GM12878 (cell line): Measurements from ENCODE around the gene DYNLT2B. TPM values are rescaled to one million over a fixed set of nuclear protein-coding genes. Genes with fewer than 3 reads are reported as not detected.

Source experiments
- IRF3 ChIP-seq: fragments of 450-650 bp; IDR thresholded peaks from 2 replicates; pipeline ENCODE4 v1.6.1; 2014; ENCODE audit warnings: mild to moderate bottlenecking
- ZNF592 ChIP-seq: fragments of 450-650 bp; IDR thresholded peaks from 2 replicates; pipeline ENCODE4 v1.6.1; 2017; ENCODE audit warnings: mild to moderate bottlenecking, moderate library complexity
- polyA plus RNA-seq, 11 experiments: library from polyadenylated mRNA; depleted of rRNA in 4 of 11; unstranded in 6 of 11; stranded (reverse) in 5 of 11; fragments of >200 nt; fragmentation: Nextera tagmentation in 4 of 11; fragmentation: Illumina TruSeq in 1 of 11; extraction: Ambion mirVana in 4 of 11; extraction: Trizol in 1 of 11; gene quantifications; 1 replicate in 1 of 11; 2 replicates in 10 of 11; pipeline versions ENCODE4 v1.2.1 to v1.2.3, GENCODE V29; 2011 to 2016; ENCODE audit warnings: inconsistent platforms in 2 of 11, missing spikeins in 2 of 11, low read depth in 1 of 11
- total RNA-seq, 4 experiments: library from RNA; depleted of rRNA in 3 of 4; stranded (reverse); fragments of >200 nt in 3 of 4; fragmentation: Illumina TruSeq in 1 of 4; extraction: Trizol in 1 of 4; gene quantifications; 2 replicates each; pipeline versions ENCODE4 v1.2.1 to v1.2.3, GENCODE V29; 2013 to 2021
- TF ChIP-seq, protein P1 (sequence below): IDR thresholded peaks from 2 replicates; pipeline ENCODE4 v1.6.1; 2012; ENCODE audit warnings: improper control_type of control experiment, low read depth, low read length; ENCODE audit not compliant: insufficient replicate concordance

Gene DYNLT2B
- total and polyA plus RNA-seq, 10 of the 15 experiments (the other 5 are each of a cell fraction or from before 2014, with no cell fraction given) = 8.6 to 89.7 (median 21.9) TPM

GRCh38 chr3:196260784-196261183 is 57.3 kb downstream of the DYNLT2B start (continued):
- no peak for TF ChIP-seq ZNF592
- no peak for TF ChIP-seq IRF3
- TF ChIP-seq, protein P1, sequence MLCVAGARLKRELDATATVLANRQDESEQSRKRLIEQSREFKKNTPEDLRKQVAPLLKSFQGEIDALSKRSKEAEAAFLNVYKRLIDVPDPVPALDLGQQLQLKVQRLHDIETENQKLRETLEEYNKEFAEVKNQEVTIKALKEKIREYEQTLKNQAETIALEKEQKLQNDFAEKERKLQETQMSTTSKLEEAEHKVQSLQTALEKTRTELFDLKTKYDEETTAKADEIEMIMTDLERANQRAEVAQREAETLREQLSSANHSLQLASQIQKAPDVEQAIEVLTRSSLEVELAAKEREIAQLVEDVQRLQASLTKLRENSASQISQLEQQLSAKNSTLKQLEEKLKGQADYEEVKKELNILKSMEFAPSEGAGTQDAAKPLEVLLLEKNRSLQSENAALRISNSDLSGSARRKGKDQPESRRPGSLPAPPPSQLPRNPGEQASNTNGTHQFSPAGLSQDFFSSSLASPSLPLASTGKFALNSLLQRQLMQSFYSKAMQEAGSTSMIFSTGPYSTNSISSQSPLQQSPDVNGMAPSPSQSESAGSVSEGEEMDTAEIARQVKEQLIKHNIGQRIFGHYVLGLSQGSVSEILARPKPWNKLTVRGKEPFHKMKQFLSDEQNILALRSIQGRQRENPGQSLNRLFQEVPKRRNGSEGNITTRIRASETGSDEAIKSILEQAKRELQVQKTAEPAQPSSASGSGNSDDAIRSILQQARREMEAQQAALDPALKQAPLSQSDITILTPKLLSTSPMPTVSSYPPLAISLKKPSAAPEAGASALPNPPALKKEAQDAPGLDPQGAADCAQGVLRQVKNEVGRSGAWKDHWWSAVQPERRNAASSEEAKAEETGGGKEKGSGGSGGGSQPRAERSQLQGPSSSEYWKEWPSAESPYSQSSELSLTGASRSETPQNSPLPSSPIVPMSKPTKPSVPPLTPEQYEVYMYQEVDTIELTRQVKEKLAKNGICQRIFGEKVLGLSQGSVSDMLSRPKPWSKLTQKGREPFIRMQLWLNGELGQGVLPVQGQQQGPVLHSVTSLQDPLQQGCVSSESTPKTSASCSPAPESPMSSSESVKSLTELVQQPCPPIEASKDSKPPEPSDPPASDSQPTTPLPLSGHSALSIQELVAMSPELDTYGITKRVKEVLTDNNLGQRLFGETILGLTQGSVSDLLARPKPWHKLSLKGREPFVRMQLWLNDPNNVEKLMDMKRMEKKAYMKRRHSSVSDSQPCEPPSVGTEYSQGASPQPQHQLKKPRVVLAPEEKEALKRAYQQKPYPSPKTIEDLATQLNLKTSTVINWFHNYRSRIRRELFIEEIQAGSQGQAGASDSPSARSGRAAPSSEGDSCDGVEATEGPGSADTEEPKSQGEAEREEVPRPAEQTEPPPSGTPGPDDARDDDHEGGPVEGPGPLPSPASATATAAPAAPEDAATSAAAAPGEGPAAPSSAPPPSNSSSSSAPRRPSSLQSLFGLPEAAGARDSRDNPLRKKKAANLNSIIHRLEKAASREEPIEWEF = no peak
